Neural crest cell (in vitro differentiated cells): Measurements from ENCODE around the gene MRE11. TPM values are rescaled to one million over a fixed set of nuclear protein-coding genes. Genes with fewer than 3 reads are reported as not detected.

Source experiments
- DNase-seq: peaks from one replicate; pipeline ENCODE4 v3.0.0; 2021; ENCODE audit warnings: low read depth, mixed read lengths, low spot score
- H3K27ac Mint-ChIP-seq: one replicate; pipeline ENCODE4 v1.8.0; 2021; ENCODE audit warnings: mild to moderate bottlenecking, mixed read lengths; ENCODE audit not compliant: unreplicated experiment
- H3K27me3 Mint-ChIP-seq: 2 replicates; pipeline ENCODE4 v1.8.0; 2021; ENCODE audit warnings: low read depth, mild to moderate bottlenecking, mixed read lengths
- H3K36me3 Mint-ChIP-seq: 2 replicates; pipeline ENCODE4 v1.8.0; 2021; ENCODE audit warnings: low read depth, mild to moderate bottlenecking, mixed read lengths
- H3K4me1 Mint-ChIP-seq: 2 replicates; pipeline ENCODE4 v1.8.0; 2021; ENCODE audit warnings: mixed read lengths
- H3K4me3 Mint-ChIP-seq: one replicate; pipeline ENCODE4 v1.8.0; 2021; ENCODE audit warnings: mild to moderate bottlenecking, mixed read lengths
- H3K9me3 Mint-ChIP-seq: 2 replicates; pipeline ENCODE4 v1.8.0; 2021; ENCODE audit warnings: mixed read lengths
- CTCF ChIP-seq: fragments of 200-600 bp; sonication (generic); conservative IDR thresholded peaks from 2 replicates; pipeline ENCODE4 v1.5.0; 2021; ENCODE audit warnings: antibody characterized with exemption, mild to moderate bottlenecking
- total RNA-seq: library from RNA; stranded (reverse); gene quantifications from 2 replicates; pipeline ENCODE4 v1.2.1, GENCODE V29; 2021

Gene MRE11
- total RNA-seq, 1 donor from 2014 or later: 39.4 TPM

DNA sequence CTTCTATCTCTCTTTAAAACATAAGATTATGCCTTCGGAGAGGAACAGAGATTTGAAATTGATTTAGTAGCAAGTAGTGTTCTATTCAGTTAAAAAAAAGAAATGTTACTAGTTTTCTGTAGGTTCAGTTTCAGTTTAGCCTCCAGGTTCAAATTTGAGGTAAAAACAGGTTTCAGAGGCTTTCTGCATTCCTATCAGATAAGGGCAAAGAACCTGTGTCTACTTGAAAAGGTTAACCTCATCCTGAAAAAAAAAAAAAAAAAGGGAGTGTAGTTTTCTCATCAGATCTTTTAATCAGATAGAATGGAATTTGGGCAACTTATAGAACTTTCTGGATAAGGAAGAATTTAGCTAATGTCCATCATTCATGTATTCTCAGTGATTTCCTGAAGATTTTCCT lies 30.7 kb upstream of the MRE11 start:
- no peaks in the 10 kb centered on the region for H3K36me3 Mint-ChIP-seq
- H3K9me3 Mint-ChIP-seq: no peaks in the 10 kb centered on the region
- no peak for TF ChIP-seq CTCF
- no peak overlapping the region for H3K27ac Mint-ChIP-seq
- no peaks in the 10 kb centered on the region for H3K4me1 Mint-ChIP-seq
- peaks cover 8% of the 10 kb centered on the region for H3K27me3 Mint-ChIP-seq
- no peak for DNase-seq
- no peak overlapping the region for H3K4me3 Mint-ChIP-seq

DNA sequence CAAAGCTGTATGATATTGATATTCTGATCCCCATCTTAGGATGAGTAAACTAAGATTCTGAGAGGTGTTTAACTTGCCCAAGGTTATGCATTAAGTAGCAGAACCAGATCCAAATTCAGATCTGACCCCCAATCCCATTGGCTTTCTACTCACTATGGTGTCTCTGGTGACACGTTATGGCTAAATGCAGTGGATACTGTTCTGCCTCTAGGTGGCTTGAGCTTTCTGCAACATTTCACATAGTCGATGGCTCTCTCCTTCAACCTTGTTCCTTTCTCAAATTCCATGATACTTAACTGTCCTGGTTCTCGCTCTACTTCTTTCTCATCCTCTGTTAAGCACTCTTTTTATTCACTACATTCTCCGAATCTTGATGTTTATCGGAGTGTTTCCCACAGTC lies 28.0 kb upstream of the MRE11 start:
- H3K4me1 Mint-ChIP-seq: no peaks in the 10 kb centered on the region
- no peaks in the 10 kb centered on the region for H3K9me3 Mint-ChIP-seq
- DNase-seq: no peak
- H3K27ac Mint-ChIP-seq: no peak overlapping the region
- TF ChIP-seq CTCF: peak; percentile 47
- no peaks in the 10 kb centered on the region for H3K36me3 Mint-ChIP-seq
- H3K4me3 Mint-ChIP-seq: no peak overlapping the region
- H3K27me3 Mint-ChIP-seq: peaks cover 9% of the 10 kb centered on the region

- H3K36me3 Mint-ChIP-seq: no peaks in the 10 kb centered on the region
- peak; percentile 87 for TF ChIP-seq CTCF
- H3K9me3 Mint-ChIP-seq: no peaks in the 10 kb centered on the region
- peaks cover 16% of the 10 kb centered on the region for H3K27me3 Mint-ChIP-seq
- no peak for DNase-seq
- H3K4me3 Mint-ChIP-seq: no peak overlapping the region
- no peak overlapping the region for H3K27ac Mint-ChIP-seq
- H3K4me1 Mint-ChIP-seq: no peaks in the 10 kb centered on the region
These were observed 25.9 kb upstream of the MRE11 start for GRCh38 chr11:94519478-94520084.

DNA sequence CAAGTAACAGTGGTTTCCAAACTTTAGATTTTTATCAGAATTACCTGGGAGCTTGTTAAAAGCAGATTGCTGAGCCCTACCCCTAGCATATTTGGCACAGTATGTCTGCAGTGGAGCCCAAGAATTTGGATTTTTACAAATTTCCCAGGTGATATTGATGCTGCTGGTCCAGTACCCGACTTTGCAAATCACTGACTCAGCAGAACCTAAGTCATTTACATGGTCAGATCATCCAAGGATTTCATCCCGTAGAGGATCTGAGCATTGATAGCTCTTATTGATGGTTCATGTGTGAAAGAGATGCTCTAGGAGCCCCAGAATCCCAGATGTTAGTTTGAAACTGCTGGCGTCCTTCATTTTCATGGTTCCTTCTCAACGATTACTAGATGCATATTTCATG lies 24.7 kb upstream of the MRE11 start:
- no peak overlapping the region for H3K27ac Mint-ChIP-seq
- no peak overlapping the region for H3K4me3 Mint-ChIP-seq
- no peak for TF ChIP-seq CTCF
- no peaks in the 10 kb centered on the region for H3K4me1 Mint-ChIP-seq
- DNase-seq: no peak
- H3K27me3 Mint-ChIP-seq: peaks cover 26% of the 10 kb centered on the region
- H3K36me3 Mint-ChIP-seq: no peaks in the 10 kb centered on the region
- H3K9me3 Mint-ChIP-seq: no peaks in the 10 kb centered on the region

DNA sequence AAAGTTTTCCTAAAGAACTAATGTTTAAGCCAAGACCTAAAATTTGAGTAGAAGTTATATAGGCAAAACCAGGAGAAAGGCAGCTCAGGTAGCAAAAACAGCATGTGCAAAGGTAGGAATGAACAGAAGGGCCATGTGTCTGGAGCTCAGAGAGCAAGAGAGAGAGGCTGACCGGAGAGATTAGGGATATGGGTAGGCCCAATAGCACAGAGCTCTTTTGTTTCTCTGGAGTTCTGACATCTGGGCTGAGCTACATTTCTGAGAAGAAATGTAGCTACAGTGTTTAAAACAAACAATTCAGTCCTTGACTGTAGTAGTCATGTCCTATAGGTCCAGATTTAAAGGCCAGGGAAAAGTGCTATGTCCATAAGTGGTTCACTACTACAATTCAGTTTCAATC lies 23.1 kb upstream of the MRE11 start:
- Mint-ChIP-seq H3K4me3 (no peak overlapping the region), H3K27ac (no peak overlapping the region), H3K4me1 (peaks cover 6% of the 10 kb centered on the region), H3K36me3 (no peaks in the 10 kb centered on the region), H3K9me3 (no peaks in the 10 kb centered on the region), H3K27me3 (peaks cover 41% of the 10 kb centered on the region)
- DNase-seq: no peak
- TF ChIP-seq CTCF: no peak
